LNCAP (cell line): ENCODE data around the gene GPR155.

Source experiments
- TF ChIP-seq, protein P1 (sequence below): fragments of 450-650 bp; IDR thresholded peaks from 2 replicates; pipeline ENCODE4 v1.5.1; 2017; ENCODE audit warnings: mild to moderate bottlenecking

Gene GPR155

DNA sequence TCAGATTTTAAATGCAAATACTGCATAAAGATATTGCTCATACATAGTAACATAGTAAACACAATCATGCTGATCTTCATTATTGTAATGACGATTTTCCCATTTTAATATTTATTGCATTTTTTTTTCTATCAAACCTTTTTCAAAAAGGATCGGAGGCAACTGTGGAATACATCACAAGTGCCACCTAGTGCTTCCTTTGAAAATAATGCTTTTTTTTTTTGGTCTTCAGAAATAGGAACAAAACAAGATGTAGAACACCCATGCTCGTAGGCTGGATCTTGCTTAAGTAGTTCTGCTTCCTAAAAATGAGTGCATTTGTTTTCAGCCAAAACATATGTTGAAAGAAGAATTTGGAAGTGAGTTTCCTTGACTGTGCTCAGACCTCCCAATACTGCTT lies 35.7 kb upstream of the GPR155 start:
- TF ChIP-seq, protein P1, sequence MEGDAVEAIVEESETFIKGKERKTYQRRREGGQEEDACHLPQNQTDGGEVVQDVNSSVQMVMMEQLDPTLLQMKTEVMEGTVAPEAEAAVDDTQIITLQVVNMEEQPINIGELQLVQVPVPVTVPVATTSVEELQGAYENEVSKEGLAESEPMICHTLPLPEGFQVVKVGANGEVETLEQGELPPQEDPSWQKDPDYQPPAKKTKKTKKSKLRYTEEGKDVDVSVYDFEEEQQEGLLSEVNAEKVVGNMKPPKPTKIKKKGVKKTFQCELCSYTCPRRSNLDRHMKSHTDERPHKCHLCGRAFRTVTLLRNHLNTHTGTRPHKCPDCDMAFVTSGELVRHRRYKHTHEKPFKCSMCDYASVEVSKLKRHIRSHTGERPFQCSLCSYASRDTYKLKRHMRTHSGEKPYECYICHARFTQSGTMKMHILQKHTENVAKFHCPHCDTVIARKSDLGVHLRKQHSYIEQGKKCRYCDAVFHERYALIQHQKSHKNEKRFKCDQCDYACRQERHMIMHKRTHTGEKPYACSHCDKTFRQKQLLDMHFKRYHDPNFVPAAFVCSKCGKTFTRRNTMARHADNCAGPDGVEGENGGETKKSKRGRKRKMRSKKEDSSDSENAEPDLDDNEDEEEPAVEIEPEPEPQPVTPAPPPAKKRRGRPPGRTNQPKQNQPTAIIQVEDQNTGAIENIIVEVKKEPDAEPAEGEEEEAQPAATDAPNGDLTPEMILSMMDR: peak; percentile 47

DNA sequence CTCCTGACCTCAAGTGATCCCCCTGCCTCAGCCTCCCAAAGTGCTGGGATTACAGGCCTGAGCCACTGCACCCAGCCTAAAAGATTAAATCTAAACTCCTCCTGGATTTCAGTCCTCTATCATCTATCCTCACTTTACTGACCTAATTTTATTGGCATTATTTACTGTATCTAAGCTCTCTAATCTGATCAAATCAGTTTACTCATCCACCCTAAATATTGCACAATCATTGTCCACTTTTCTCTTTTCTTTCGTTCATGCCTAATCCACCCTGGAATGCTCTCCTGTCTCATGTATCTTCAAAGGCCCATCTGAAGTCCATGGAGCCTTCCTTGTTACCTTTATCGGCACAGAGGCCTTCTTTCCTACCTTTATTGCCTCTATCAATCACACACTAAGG lies 31.6 kb upstream of the GPR155 start:
- TF ChIP-seq, protein P1: no peak

DNA sequence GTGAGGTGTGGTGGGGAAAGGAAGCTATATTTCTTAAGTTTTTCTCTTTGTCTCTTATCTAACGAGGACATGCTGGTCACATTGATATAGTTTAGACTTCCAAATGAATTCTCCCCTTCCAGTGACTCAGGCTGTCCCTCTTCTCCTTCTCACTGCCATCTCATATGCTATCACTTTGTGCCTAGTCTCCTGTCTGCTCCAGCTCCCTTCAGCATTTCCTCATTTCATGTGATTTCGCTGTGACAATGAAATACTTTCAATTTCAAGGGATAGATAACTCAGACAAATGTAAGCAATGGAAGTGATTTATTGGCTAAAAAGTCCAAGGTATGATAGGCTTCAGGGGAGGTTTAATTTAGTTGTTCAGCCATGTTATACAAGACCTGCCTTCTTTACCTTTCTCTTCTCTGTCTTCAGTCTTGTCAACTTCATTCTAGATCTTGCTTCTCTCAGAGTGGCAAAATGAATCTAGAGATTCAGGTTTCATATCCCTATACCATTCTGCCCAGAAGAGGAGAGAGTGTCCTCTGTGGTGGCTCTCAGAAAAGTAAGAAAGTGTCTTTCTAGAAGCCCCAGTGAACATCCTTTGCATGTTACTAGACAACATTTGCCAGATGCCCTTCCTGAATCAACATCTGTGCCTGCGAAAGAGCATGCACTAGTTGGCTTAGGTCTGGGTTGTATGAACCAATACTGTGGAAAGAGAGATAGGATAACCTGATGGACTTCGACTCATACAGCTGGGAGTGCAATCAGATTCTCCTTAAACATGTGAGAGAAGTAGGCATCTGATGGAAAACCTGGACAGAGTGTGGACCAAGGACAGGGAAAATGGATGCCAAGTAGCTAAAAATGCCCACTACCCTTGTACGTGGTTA lies 29.9 kb upstream of the GPR155 start:
- TF ChIP-seq, protein P1: no peak

DNA sequence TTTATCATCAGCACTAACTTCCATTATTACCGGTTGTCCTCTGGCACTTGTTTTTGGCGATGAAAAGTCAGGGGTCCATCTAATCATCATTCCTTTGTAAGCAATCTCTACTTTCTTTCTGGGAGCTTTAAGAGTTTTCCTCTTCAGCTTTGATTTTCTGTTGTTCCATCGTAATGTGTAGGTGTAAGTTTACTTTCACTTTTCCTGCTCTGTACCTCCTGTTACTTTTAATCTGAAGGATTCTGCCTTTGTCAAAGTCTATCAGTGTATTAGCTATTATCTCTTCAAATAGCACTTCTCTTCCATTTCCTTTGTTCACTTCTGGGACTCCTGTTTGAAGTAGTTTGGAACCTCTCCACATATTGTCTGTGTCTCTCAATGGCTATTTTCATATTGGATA lies 25.5 kb upstream of the GPR155 start:
- TF ChIP-seq, protein P1: no peak

DNA sequence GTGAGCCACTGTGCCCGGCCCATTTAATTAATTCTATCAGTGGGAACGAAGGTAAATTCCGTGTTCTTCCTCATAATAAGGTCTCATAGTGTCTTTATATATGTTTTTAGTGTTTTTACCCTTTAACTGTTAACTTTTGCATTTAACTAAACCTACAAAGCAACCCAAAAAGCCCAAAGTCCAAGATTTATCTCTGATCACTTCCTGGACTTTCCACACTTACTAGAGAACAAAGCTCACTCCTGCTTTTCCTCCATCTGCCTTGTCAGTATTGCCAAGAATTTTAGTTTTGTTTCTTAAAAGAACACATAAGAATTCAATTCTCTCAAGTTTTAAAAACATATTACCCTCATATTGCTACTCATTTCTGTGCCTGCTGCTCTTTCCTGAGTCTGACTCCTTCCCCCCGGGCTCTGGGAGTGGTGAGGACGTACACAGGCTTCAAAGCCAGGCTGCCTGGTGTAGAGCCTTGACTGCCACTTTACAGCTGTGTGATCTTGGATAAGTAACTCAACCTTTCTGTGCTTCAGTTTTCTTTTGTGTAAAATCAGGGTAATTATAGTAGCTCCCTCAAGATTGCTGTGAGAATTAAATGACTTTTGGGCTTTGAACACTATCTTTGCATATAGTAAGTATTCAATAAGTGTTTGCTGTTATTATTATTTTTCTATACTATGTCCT lies 24.9 kb upstream of the GPR155 start:
- TF ChIP-seq, protein P1: no peak

DNA sequence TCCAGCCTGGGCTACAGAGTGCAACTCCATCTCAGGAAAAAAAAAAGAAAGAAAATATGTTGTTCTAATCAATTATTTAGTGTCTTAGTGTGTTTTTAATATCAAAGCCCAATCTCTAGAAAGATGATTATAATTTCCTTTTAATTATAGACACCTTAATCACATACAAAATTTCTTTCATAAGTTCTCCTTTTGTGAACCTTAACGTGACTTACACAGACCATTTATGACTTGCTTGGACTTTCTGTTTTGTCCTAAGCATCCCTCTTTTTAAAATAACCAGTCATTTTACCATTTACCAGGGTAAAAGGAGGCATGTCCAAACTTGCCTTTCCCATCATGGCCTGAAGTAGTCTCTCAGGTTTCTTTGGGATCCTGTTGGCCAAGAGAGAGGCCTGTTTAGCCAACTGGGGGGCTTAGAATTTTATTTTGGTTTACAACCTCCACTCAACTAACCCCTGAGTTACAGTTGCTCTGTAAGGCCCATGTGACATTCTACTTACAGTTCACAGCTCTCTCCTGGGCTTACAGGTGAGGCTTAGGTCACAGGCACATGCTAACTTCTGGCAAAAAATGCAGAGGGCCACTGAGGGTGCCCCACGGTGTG lies 23.9 kb upstream of the GPR155 start:
- TF ChIP-seq, protein P1: no peak

DNA sequence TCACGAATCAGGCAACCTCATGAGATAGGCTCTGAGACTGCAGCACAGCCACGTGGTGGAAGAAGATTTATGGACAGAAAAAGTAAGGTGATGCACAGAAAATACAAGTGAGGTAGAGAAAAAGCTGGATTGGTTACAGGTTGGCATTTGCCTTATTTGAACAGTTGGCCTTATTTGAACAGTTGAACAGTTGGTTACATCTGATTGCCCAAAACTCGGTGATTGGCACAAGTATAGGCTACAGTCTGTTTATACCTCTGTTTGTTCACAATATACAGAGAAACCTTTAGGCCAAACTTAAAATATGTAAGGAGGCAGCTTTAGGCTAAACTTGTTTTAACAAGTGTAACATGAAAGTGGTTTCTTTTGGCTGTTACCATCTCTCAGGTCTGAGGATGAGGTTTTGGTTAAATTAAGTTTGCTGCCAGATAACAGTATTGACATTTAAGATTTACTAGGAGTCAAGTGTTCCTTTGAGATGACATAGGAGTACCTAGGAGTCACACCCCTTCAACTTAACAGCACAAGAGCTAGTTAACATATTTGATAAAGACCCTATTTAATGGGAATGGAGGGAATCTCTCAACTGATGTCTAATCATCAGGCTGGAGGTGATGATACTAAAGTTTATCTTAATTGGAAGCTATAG lies 16.5 kb upstream of the GPR155 start:
- TF ChIP-seq, protein P1: no peak
